GM18520 (cell line): Measurements from ENCODE around the gene CSH1.
"Not testable (repeated sequence)": the region's sequence is repeated elsewhere in the genome, so short reads cannot be mapped to it uniquely, and the experiment has no call there.

ENCODE experiments used
- ATAC-seq: cut with Tn5 transposase; IDR thresholded peaks from one replicate; pipeline ENCODE4 v1.9.1; 2021; ENCODE audit not compliant: unreplicated experiment

The CSH1 gene

GRCh38 chr17:63907161-63907778, 10.9 kb upstream of the CSH1 start:
- ATAC-seq, result not testable (repeated sequence)

GRCh38 chr17:63904796-63905195, 8.4 kb upstream of the CSH1 start:
- not testable (repeated sequence) for ATAC-seq

- not testable (repeated sequence) for ATAC-seq
Measured at GRCh38 chr17:63903787-63904201, 7.4 kb upstream of the CSH1 start.

GRCh38 chr17:63901971-63902370, 5.6 kb upstream of the CSH1 start:
- ATAC-seq, result not testable (repeated sequence)

- peak; percentile 60 for ATAC-seq
Measured at GRCh38 chr17:63898899-63899798, 2.8 kb upstream of the CSH1 start.

GRCh38 chr17:63894821-63895220, 1.6 kb downstream of the CSH1 start:
- ATAC-seq, result not testable (repeated sequence)

- ATAC-seq, result not testable (repeated sequence)
Measured at GRCh38 chr17:63894021-63894420, 2.4 kb downstream of the CSH1 start.

- ATAC-seq, result not testable (repeated sequence)
Measured at GRCh38 chr17:63892316-63893037, 3.9 kb downstream of the CSH1 start.

GRCh38 chr17:63889026-63889848, 7.1 kb downstream of the CSH1 start:
- not testable (repeated sequence) for ATAC-seq

- not testable (repeated sequence) for ATAC-seq
Measured at GRCh38 chr17:63885119-63885518, 11.3 kb downstream of the CSH1 start.

- not testable (repeated sequence) for ATAC-seq
Measured at GRCh38 chr17:63882626-63883126, 13.7 kb downstream of the CSH1 start.

GRCh38 chr17:63881935-63882601, 14.3 kb downstream of the CSH1 start, which contains the start of gene GH2:
Gene GH2 (minus strand): TSS chr17:63881944. CDS start chr17:63881801, 143 bp downstream.
- ATAC-seq, result no peak

- ATAC-seq, result not testable (repeated sequence)
Measured at GRCh38 chr17:63881337-63881736, 15.0 kb downstream of the CSH1 start.

- no peak for ATAC-seq
Measured at GRCh38 chr17:63880706-63881105, 15.7 kb downstream of the CSH1 start.

- ATAC-seq, result not testable (repeated sequence)
Measured at GRCh38 chr17:63878413-63878812, 18.0 kb downstream of the CSH1 start.

- not testable (repeated sequence) for ATAC-seq
Measured at GRCh38 chr17:63874693-63875092, 21.7 kb downstream of the CSH1 start.

GRCh38 chr17:63874061-63874626, 22.2 kb downstream of the CSH1 start:
- not testable (repeated sequence) for ATAC-seq

- not testable (repeated sequence) for ATAC-seq
Measured at GRCh38 chr17:63873577-63873976, 22.8 kb downstream of the CSH1 start, which contains the start of gene CSH2. Gene CSH2 (minus strand): TSS chr17:63873677. CDS start chr17:63873614, 63 bp downstream.
